Measurements from ENCODE around the gene TCERG1L.
"Not testable (repeated sequence)": the region's sequence is repeated elsewhere in the genome, so short reads cannot be mapped to it uniquely, and the experiment has no call there.

Gene TCERG1L

DNA sequence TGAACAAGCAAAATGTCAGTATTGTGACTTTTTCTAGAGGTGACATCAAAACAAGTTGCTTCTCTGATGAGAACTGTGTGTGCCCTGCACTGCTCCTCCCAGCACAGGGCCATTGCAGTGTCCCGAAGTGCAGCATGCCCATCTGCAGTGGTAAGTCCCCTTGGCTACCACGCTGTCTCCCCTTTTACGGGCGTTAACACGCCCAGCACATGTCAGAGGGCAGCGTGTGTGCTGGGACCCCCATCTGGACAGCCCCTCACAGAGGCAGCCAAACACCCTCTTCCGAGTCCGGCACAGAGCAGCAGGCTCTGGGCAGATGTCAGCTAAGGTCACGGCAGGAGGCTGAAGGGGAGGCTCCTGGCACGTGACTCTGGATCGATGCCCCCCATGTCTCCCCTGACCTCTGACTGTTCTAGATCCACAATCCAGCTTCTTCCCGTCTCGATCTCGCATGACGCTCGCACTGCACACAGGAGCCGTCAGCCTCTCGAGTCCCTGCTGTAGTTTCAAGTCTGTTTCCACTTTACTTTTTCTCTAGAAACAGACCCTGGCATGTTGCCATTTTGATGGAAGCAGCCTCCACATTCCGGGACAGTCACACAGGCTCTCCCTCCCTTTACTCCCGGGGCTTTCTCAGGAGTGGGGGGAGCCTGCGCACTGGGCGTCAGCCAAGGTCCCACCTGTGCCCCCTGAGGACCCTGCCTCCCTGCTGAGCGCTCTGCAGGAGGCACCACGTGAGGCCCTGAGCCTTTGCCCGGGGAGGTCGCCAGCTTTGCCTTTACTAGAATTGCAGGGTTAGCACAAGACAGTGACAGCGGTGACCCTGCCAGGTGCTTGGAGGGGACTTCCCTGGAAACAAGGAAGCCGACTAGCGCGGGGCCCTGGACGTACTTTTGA is 133.8 kb downstream of the TCERG1L start:
- Histone ChIP-seq H3K4me3 (ENCODE audit: low read length in 2 of 2) (no peak overlapping the region), H3K4me1 (ENCODE audit: control insufficient read depth in 2 of 2, insufficient read depth in 1 of 2, low read depth in 1 of 2, low read length in 2 of 2) (peaks cover 0 to 12% of the 10 kb centered on the region in 2 donors), H3K9me3 (replicated peaks in 1 of 2; ENCODE audit: control insufficient read depth in 2 of 2, insufficient read depth in 1 of 2, low read depth in 1 of 2, low read length in 2 of 2) (peaks cover 7 to 8% of the 10 kb centered on the region in 2 donors), H2BK12ac (ENCODE audit: low read length) (peak overlapping the region; percentile 12), H4K8ac (ENCODE audit: low read depth, low read length) (no peak overlapping the region), H3K9ac (ENCODE audit: low read depth, low read length, poor library complexity) (no peak overlapping the region), H2BK120ac (ENCODE audit: low read depth, low read length) (no peak overlapping the region), H2AK5ac (ENCODE audit: low read depth, low read length) (peak overlapping the region; percentile 72), H2AFZ (ENCODE audit: low read length) (no peak overlapping the region), H2BK5ac (ENCODE audit: low read length) (no peak overlapping the region), H3K14ac (ENCODE audit: low read length) (peak overlapping the region; percentile 86), H3K4me2 (ENCODE audit: insufficient read depth, low read length, poor library complexity, severe bottlenecking) (no peak overlapping the region), H3K36me3 (replicated peaks in 1 of 2; ENCODE audit: control insufficient read depth in 2 of 2, insufficient read depth in 2 of 2, low read length in 2 of 2) (peaks cover 0 to 1% of the 10 kb centered on the region in 2 donors), H3K79me1 (ENCODE audit: low read depth, low read length) (no peaks in the 10 kb centered on the region), H3K23ac (ENCODE audit: low read depth, low read length, poor library complexity) (no peak overlapping the region), H3K18ac (ENCODE audit: low read length) (peak overlapping the region; percentile 89), H3K27ac (replicated peaks; ENCODE audit: low read length) (no peak overlapping the region), H2BK15ac (ENCODE audit: low read length) (peak overlapping the region; percentile 24), H4K91ac (ENCODE audit: low read depth, low read length, poor library complexity) (no peak overlapping the region), H3K27me3 (ENCODE audit: control insufficient read depth in 3 of 3, insufficient read depth in 3 of 3, low read depth in 1 of 3, low read length in 3 of 3) (no peaks in the 10 kb centered on the region), H3K4ac (ENCODE audit: low read length) (no peak overlapping the region)
- no CpG with 5 or more reads among the region's 31 CpGs for WGBS, 2 donors (ENCODE audit: extremely low coverage in 2 of 2, insufficient read length in 2 of 2, insufficient replicate concordance in 1 of 2)
- no peak for DNase-seq (ENCODE audit: low spot score)

DNA sequence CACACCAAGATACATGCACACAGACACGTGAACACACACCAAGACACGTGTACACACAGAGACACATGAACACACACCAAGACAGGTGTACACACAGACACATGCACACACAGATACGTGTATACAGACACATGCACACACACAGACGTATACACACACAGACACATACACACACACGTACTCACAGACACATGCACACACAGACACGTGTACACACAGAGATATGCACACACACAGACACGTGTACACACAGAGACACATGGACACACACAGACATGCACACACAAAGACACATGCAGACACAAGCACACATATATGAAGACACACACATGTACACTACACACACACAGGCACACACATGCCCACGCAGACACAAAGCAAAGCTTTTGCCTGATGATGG is 134.6 kb downstream of the TCERG1L start:
- H4K8ac ChIP-seq (ENCODE audit: low read depth, low read length): no peak overlapping the region
- H2BK15ac ChIP-seq (ENCODE audit: low read length): no peak overlapping the region
- peak overlapping the region; percentile 40 for H3K14ac ChIP-seq (ENCODE audit: low read length)
- no peak overlapping the region for H3K18ac ChIP-seq (ENCODE audit: low read length)
- H2AFZ ChIP-seq (ENCODE audit: low read length): no peak overlapping the region
- H2BK120ac ChIP-seq (ENCODE audit: low read depth, low read length): no peak overlapping the region
- H3K4me1 ChIP-seq (ENCODE audit: control insufficient read depth in 2 of 2, insufficient read depth in 1 of 2, low read depth in 1 of 2, low read length in 2 of 2): peaks cover 0 to 12% of the 10 kb centered on the region in 2 donors
- no peak overlapping the region for H3K27ac ChIP-seq (replicated peaks; ENCODE audit: low read length)
- no peak overlapping the region for H3K4ac ChIP-seq (ENCODE audit: low read length)
- H3K4me2 ChIP-seq (ENCODE audit: insufficient read depth, low read length, poor library complexity, severe bottlenecking): no peak overlapping the region
- no peak overlapping the region for H4K91ac ChIP-seq (ENCODE audit: low read depth, low read length, poor library complexity)
- no CpG with 5 or more reads among the region's 8 CpGs for WGBS, 2 donors (ENCODE audit: extremely low coverage in 2 of 2, insufficient read length in 2 of 2, insufficient replicate concordance in 1 of 2)
- H3K36me3 ChIP-seq (replicated peaks in 1 of 2; ENCODE audit: control insufficient read depth in 2 of 2, insufficient read depth in 2 of 2, low read length in 2 of 2): peaks cover 0 to 1% of the 10 kb centered on the region in 2 donors
- peaks cover 7 to 8% of the 10 kb centered on the region in 2 donors for H3K9me3 ChIP-seq (replicated peaks in 1 of 2; ENCODE audit: control insufficient read depth in 2 of 2, insufficient read depth in 1 of 2, low read depth in 1 of 2, low read length in 2 of 2)
- no peak overlapping the region for H2BK5ac ChIP-seq (ENCODE audit: low read length)
- H3K4me3 ChIP-seq (ENCODE audit: low read length in 2 of 2): peak overlapping the region in 1 of 2 donors; percentile 62
- no peaks in the 10 kb centered on the region for H3K79me1 ChIP-seq (ENCODE audit: low read depth, low read length)
- DNase-seq (ENCODE audit: low spot score): no peak
- no peaks in the 10 kb centered on the region for H3K27me3 ChIP-seq (ENCODE audit: control insufficient read depth in 3 of 3, insufficient read depth in 3 of 3, low read depth in 1 of 3, low read length in 3 of 3)
- no peak overlapping the region for H3K23ac ChIP-seq (ENCODE audit: low read depth, low read length, poor library complexity)
- H2BK12ac ChIP-seq (ENCODE audit: low read length): no peak overlapping the region
- H2AK5ac ChIP-seq (ENCODE audit: low read depth, low read length): no peak overlapping the region
- H3K9ac ChIP-seq (ENCODE audit: low read depth, low read length, poor library complexity): no peak overlapping the region

DNA sequence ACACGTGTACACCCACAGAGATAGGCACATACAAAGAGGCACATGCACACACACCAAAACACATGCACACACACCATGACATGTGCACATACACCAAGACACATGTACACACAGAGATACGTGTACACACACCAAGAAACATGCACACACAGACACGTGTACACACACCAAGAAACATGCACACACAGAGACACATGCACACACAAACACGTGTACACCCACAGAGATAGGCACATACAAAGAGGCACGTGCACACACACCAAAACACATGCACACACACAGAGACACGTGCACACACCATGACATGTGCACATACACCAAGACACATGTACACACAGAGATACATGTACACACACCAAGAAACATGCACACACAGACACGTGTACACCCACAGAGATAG is 135.2 kb downstream of the TCERG1L start:
- not testable (repeated sequence) for H2BK15ac ChIP-seq (ENCODE audit: low read length); H3K27ac ChIP-seq (replicated peaks; ENCODE audit: low read length); DNase-seq (ENCODE audit: low spot score); H2AFZ ChIP-seq (ENCODE audit: low read length); H3K79me1 ChIP-seq (ENCODE audit: low read depth, low read length); H2BK120ac ChIP-seq (ENCODE audit: low read depth, low read length); H3K27me3 ChIP-seq (ENCODE audit: control insufficient read depth in 3 of 3, insufficient read depth in 3 of 3, low read depth in 1 of 3, low read length in 3 of 3); H3K18ac ChIP-seq (ENCODE audit: low read length); H2BK5ac ChIP-seq (ENCODE audit: low read length); H2BK12ac ChIP-seq (ENCODE audit: low read length); H3K36me3 ChIP-seq (replicated peaks in 1 of 2; ENCODE audit: control insufficient read depth in 2 of 2, insufficient read depth in 2 of 2, low read length in 2 of 2); H3K9me3 ChIP-seq (replicated peaks in 1 of 2; ENCODE audit: control insufficient read depth in 2 of 2, insufficient read depth in 1 of 2, low read depth in 1 of 2, low read length in 2 of 2); H3K4me2 ChIP-seq (ENCODE audit: insufficient read depth, low read length, poor library complexity, severe bottlenecking); H4K91ac ChIP-seq (ENCODE audit: low read depth, low read length, poor library complexity); H2AK5ac ChIP-seq (ENCODE audit: low read depth, low read length)
- peak overlapping the region; percentile 4 for H3K23ac ChIP-seq (ENCODE audit: low read depth, low read length, poor library complexity)
- peak overlapping the region; percentile 44 for H3K4ac ChIP-seq (ENCODE audit: low read length)
- no CpG with 5 or more reads among the region's 7 CpGs for WGBS, 2 donors (ENCODE audit: extremely low coverage in 2 of 2, insufficient read length in 2 of 2, insufficient replicate concordance in 1 of 2)
- peak overlapping the region; percentile 40 for H3K14ac ChIP-seq (ENCODE audit: low read length)
- H3K9ac ChIP-seq (ENCODE audit: low read depth, low read length, poor library complexity): peak overlapping the region; percentile 32
- H3K4me3 ChIP-seq (ENCODE audit: low read length in 2 of 2): peak overlapping the region in 1 of 2 donors; percentile 17
- H4K8ac ChIP-seq (ENCODE audit: low read depth, low read length): peak overlapping the region; percentile 17
- peaks cover 0 to 12% of the 10 kb centered on the region in 2 donors for H3K4me1 ChIP-seq (ENCODE audit: control insufficient read depth in 2 of 2, insufficient read depth in 1 of 2, low read depth in 1 of 2, low read length in 2 of 2)

DNA sequence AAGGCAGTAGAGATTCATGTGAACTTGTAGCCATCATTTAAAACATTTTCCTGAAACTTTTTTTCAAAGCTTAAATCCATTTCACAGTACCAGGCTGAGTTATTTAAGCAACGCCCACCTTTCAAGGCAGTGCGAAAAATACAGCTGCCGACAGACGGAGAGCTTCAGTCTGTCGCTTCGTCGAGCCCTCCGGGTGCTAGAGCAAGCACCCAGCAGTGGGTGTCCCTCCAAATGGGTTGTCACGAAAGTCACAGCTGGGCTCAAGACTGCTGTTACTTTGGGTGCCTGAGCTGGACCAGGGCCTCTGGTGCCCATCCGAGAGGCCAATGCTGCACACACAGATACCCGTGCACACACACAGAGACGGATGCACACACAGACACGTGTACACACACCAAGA is 135.6 kb downstream of the TCERG1L start:
- H4K91ac ChIP-seq (ENCODE audit: low read depth, low read length, poor library complexity): no peak overlapping the region
- H2AK5ac ChIP-seq (ENCODE audit: low read depth, low read length): no peak overlapping the region
- no peak overlapping the region for H3K23ac ChIP-seq (ENCODE audit: low read depth, low read length, poor library complexity)
- no peak overlapping the region for H2BK12ac ChIP-seq (ENCODE audit: low read length)
- peak overlapping the region; percentile 32 for H3K9ac ChIP-seq (ENCODE audit: low read depth, low read length, poor library complexity)
- no peak overlapping the region for H2BK15ac ChIP-seq (ENCODE audit: low read length)
- H3K4ac ChIP-seq (ENCODE audit: low read length): no peak overlapping the region
- no peaks in the 10 kb centered on the region for H3K27me3 ChIP-seq (ENCODE audit: control insufficient read depth in 3 of 3, insufficient read depth in 3 of 3, low read depth in 1 of 3, low read length in 3 of 3)
- no peak overlapping the region for H3K18ac ChIP-seq (ENCODE audit: low read length)
- no peak overlapping the region for H2BK5ac ChIP-seq (ENCODE audit: low read length)
- peaks cover 7 to 8% of the 10 kb centered on the region in 2 donors for H3K9me3 ChIP-seq (replicated peaks in 1 of 2; ENCODE audit: control insufficient read depth in 2 of 2, insufficient read depth in 1 of 2, low read depth in 1 of 2, low read length in 2 of 2)
- H3K4me1 ChIP-seq (ENCODE audit: control insufficient read depth in 2 of 2, insufficient read depth in 1 of 2, low read depth in 1 of 2, low read length in 2 of 2): peaks cover 0 to 12% of the 10 kb centered on the region in 2 donors
- no peak overlapping the region for H2BK120ac ChIP-seq (ENCODE audit: low read depth, low read length)
- H3K79me1 ChIP-seq (ENCODE audit: low read depth, low read length): no peaks in the 10 kb centered on the region
- H4K8ac ChIP-seq (ENCODE audit: low read depth, low read length): peak overlapping the region; percentile 17
- no peak overlapping the region for H3K14ac ChIP-seq (ENCODE audit: low read length)
- no peak overlapping the region for H2AFZ ChIP-seq (ENCODE audit: low read length)
- no peak overlapping the region for H3K4me2 ChIP-seq (ENCODE audit: insufficient read depth, low read length, poor library complexity, severe bottlenecking)
- DNase-seq (ENCODE audit: low spot score): no peak
- H3K27ac ChIP-seq (replicated peaks; ENCODE audit: low read length): no peak overlapping the region
- no CpG with 5 or more reads among the region's 13 CpGs for WGBS, 2 donors (ENCODE audit: extremely low coverage in 2 of 2, insufficient read length in 2 of 2, insufficient replicate concordance in 1 of 2)
- H3K36me3 ChIP-seq (replicated peaks in 1 of 2; ENCODE audit: control insufficient read depth in 2 of 2, insufficient read depth in 2 of 2, low read length in 2 of 2): peaks cover 0 to 1% of the 10 kb centered on the region in 2 donors
- peak overlapping the region in 1 of 2 donors; percentile 25 for H3K4me3 ChIP-seq (ENCODE audit: low read length in 2 of 2)

All from neuronal stem cell (in vitro differentiated cells).